Fibroblast of skin of left quadriceps (primary cell): Measurements from ENCODE around the gene AKR1C4.
"Not testable (repeated sequence)": the region's sequence is repeated elsewhere in the genome, so short reads cannot be mapped to it uniquely, and the experiment has no call there.

ENCODE experiments used
- DNase-seq, 2 experiments: peaks; one replicate each; pipeline ENCODE4 v3.0.0-alpha.2; 2013; ENCODE audit warnings: low read depth in 2 of 2

AKR1C4 gene

GRCh38 chr10:5206799-5207198 lies 10.2 kb downstream of the AKR1C4 start:
- no peak for DNase-seq

DNA sequence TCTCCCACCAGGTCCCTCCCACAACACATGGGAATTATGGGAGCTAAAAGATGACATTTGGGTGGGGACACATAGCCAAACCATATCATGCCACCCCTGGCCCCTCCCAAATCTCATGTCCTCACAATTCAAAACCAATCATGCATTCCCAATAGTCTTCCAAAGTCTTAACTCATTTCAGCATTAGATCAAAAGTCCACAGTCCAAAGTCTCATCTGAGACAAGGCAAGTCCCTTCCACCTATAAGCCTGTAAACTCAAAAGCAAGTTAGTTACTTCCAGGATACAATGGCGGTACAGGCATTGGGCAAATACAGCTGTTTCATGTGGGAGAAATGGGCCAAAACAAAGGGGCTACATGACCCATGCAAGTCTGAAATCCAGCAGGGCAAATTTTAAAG lies 13.1 kb downstream of the AKR1C4 start:
- DNase-seq: not testable (repeated sequence)

DNA sequence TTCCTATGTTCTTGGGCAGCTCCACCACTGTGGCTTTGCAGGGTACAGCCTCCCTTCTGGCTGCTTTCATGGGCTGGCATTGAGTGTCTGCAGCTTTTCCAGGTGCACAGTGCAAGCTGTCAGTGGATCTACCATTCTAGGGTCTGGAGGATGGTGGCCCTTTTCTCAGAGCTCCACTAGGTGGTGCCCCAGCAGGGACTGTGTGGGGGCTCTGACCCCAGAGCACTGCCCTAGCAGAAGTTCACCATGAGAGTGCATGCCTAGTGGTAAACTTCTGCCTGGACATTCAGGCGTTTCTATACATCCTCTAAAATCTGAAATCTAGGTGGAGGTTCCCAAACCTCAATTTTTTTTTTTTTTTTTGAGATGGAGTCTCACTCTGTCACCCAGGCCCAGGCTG lies 13.6 kb downstream of the AKR1C4 start:
- not testable (repeated sequence) for DNase-seq

- DNase-seq: no peak
These were observed 15.3 kb downstream of the AKR1C4 start for GRCh38 chr10:5211696-5212536.

DNA sequence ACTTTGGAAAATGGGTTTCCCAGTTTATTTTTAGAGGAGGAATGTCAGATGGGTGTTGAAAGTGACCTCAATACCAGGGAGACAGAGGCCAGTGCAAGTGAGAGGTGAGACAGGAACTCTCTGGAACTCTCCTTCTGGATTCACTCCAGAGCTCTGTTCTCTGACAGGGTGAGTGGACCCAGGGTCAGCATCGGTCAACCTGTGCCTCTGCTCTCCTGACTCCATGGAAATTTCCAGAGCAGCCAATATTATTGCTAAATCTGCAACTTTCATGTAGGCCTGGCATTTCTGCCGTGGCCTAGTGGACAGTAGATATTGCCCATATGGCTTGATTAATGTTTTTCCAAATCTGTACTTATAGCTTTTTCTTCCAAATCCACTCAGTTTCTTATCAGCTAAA lies 20.2 kb downstream of the AKR1C4 start:
- DNase-seq: no peak

- no peak for DNase-seq
These were observed 22.6 kb downstream of the AKR1C4 start for GRCh38 chr10:5219262-5219661.

DNA sequence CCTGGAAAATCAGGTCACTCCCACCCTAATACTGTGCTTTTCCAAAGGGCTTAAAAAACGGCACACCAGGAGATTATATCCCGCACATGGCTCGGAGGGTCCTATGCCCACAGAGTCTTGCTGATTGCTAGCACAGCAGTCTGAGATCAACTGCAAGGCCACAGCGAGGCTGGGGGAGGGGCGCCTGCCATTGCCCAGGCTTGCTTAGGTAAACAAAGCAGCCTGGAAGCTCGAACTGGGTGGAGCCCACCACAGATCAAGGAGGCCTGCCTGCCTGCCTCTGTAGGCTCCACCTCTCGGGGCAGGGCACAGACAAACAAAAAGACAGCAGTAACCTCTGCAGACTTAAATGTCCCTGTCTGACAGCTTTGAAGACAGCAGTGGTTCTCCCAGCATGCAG lies 26.3 kb downstream of the AKR1C4 start:
- not testable (repeated sequence) for DNase-seq

DNA sequence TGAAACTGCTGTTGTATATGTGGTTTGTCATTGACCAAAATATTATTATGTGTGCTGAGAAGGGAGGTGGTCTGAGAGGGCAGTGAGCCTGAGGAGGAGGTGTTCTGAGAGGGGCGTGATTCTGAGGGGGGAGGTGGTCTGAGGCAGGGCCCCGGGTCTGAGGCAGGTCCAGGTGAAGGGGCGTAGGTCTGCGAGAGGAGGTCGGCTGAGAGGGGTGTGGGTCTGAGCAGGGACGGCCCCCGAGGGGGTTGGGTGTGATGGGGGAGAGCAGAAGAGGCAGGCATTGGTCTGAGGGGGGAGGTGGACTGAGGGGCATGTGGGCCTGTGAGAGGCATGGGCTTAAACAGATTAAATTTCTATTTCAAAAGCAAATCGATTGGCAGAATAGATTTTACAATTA lies 32.4 kb downstream of the AKR1C4 start:
- DNase-seq: no peak

DNA sequence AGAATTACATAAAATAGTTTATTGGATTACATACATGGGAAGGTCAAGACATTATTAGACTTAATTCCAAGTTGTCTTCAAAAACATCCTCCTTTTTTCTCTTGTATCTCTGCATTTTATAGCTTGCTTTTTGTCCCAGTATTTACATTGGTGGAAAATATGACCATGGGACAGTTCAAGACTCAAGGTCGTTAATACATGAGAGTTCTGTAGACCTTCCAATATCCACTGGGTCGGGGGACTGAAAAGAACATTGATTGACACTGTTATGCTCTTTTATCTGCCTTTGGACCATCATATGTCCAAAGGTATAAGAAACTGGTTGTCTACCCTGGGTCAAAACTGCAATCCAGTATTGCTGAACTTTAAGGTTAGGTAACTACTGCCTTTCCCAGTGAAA lies 36.7 kb downstream of the AKR1C4 start:
- no peak for DNase-seq

- peak; percentile 14 to 22 for DNase-seq
These were observed 37.6 kb downstream of the AKR1C4 start for GRCh38 chr10:5234106-5234860.

DNA sequence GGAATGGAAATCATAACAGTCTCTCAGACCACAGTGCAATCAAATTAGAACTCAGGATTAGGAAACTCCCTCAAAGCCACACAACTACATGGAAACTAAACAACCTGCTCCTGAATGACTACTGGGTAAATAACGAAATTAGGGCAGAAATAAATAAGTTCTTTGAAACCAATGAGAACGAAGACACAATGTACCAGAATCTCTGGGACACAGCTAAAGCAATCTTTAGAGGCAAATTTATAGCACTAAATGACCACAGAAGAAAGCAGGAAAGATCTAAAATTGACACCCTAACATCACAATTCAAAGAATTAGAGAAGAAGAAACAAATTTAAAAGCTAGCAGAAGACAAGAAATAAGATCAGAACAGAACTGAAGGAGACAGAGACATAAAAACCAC lies 40.9 kb downstream of the AKR1C4 start:
- not testable (repeated sequence) for DNase-seq

DNA sequence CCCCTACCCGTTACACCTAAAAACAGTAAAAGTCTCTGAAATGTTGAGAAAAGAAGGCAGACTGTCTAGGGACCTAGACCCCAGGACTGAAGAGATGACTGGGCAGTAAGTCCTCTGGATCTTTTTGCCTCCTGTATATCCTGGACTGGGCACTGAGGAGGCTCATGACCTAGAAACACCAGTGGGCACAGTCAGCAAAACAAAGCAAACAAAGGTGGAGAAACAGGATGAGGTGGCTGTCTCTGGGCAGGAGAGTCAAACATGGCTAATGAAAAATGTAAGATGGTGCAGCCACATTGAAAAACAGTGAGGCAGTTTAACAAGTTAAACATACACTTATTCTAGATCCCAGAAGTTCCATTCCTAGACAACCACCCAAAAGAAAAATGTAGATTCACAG lies 45.9 kb downstream of the AKR1C4 start:
- DNase-seq: no peak

GRCh38 chr10:5243521-5243987 lies 46.9 kb downstream of the AKR1C4 start:
- DNase-seq: no peak

- DNase-seq: no peak
These were observed 55.8 kb downstream of the AKR1C4 start for GRCh38 chr10:5252177-5253037.

- no peak for DNase-seq
These were observed 57.9 kb downstream of the AKR1C4 start for GRCh38 chr10:5254488-5254887.

DNA sequence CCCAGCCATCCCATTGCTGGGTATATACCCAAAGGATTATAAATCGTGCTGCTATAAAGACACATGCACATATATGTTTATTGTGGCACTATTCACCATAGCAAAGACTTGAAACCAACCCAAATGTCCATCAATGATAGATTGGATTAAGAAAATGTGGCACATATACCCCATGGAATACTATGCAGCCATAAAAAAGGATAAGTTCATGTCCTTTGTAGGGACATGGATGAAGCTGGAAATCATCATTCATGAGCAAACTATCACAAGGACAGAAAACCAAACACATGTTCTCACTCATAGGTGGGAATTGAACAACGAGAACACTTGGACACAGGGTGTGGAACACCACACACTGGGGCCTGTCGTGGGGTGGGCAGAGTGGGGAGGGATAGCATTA lies 61.1 kb downstream of the AKR1C4 start:
- not testable (repeated sequence) for DNase-seq

DNA sequence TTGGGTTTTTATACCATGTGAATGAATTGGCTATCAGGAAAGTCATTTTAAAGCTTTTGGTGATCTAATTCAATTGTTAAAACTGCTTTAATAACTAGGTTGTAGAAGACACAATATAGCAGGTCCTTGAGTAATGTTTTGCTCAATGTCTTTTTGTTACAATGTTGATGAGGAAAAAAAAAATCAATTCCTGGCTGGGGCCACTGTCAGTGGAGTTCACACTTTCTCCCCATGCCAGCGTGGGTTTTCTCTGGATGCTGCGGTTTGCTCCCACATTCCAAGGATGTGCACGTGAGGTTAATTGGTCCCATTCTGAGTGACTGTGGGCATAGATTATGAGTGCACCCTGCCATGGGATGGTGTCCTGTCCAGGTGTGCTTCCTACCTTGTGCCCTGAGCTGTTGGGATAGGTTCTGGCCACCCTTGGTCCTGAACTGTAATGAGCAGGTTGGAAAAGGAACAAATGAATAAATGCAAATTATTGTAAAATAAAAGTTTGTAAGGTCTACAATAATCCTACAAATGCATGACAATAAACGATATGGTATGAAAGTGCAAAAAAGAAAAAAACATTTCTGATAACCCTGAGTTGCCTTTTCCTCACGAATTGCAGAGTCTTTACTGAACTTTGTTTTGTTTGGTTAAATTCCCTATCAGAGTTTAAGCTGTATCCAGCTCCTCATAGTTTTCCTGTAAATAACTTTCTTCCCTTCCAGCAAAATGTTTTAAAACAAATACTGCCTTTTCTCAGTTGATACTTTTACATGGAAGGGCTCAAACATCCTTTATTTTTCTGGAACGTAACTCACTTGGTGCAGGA lies 62.7 kb downstream of the AKR1C4 start:
- no peak for DNase-seq

DNA sequence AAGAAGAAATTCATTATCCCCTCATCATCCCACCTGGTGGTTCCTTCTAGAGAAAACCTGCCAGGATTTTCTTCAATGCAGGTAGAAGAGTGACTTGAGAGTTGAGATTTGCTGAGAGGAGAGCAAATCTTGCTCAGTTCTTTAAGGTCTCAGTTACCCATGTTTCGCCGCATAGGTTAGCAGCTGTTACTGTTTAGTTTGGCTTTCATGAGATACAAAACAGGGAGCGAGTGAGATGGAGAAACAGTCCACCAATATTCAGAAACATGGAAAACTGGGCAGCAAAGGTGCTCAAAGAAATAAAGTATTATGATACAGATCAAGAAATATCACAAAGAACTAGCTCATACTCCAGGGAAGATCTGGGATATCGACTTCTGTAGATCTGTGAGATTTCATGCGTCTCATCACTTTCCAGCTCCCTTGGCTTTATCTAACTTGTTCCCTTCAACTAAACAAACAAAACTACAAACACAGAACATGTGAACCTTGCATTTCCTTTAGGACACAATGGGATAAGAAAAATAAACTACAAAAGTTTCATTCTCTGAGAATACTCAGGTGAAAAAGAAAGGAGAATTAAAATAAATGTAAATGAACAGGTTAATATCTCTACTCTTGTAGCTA lies 63.4 kb downstream of the AKR1C4 start:
- no peak for DNase-seq

DNA sequence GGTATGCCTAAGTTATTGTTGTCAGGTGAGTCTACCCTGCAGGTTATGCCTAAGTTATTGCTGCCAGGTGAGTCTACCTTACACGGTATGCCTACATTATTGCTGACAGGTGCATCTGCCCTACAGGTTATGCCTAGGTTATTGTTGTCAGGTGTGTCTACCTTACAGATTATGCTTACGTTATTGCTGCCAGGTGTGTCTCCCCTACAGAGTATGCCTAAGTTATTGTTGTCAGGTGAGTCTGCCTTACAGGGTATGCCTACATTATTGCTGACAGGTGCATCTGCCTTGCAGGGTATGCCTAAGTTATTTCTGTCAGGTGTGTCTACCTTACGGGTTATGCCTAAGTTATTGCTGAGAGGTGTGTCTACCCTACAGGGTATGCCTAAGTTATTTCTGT lies 64.2 kb downstream of the AKR1C4 start:
- no peak for DNase-seq

DNA sequence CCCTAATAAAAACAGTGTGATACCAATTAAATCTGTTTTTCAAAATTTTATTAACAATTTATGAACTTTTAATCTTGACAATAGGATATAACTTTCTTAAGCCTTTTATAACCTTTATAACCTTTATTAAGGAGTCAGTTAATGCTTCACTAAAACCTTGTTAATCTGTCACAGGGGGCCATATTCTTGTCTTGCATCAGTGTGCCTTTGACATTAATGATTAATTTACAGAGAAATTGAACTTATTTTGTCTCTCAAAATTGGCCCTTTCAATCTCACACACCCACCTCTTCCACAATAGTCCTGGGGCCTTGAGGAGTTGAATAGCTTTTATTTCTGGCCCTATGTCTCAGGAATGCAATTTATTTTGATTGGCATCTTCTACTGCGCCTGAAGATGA lies 68.5 kb downstream of the AKR1C4 start:
- DNase-seq: no peak

DNA sequence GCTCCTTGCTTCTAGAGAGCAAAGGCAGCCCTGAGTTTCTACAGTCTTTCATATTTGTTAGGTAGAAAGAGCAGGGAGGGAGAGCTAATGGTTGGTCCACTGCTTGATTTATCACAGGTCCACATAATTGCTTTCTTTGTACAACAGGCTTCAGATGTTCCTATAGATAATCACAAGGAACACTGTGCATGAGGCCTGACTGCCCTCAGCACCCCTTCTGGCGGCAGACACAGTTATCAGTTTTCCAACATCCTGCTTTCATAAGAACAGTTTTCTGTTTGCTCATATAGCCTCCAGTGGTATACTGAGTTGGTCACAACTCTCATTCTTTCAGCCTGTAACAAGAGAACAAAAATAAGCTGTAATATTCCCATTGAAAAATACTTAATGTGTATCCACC lies 69.7 kb downstream of the AKR1C4 start:
- DNase-seq: no peak
